IPS-18a (cell line): ENCODE data around the gene RNF111.
"Not testable (repeated sequence)": the region's sequence is repeated elsewhere in the genome, so short reads cannot be mapped to it uniquely, and the experiment has no call there.

ENCODE experiments used
- H3K27ac ChIP-seq: one replicate; pipeline ENCODE4 v1.5.1; 2013; ENCODE audit warnings: low read length
- H3K27me3 ChIP-seq: one replicate; pipeline ENCODE4 v1.6.1; 2013; ENCODE audit warnings: mild to moderate bottlenecking, low read length; ENCODE audit not compliant: control insufficient read depth, insufficient read depth
- H3K36me3 ChIP-seq: one replicate; pipeline ENCODE4 v1.6.1; 2013; ENCODE audit warnings: low read depth, low read length; ENCODE audit not compliant: control insufficient read depth
- H3K4me1 ChIP-seq: one replicate; pipeline ENCODE4 v1.6.1; 2013; ENCODE audit warnings: low read depth, low read length; ENCODE audit not compliant: control insufficient read depth
- H3K4me3 ChIP-seq: one replicate; pipeline ENCODE4 v1.5.1; 2013; ENCODE audit warnings: low read length
- H3K9ac ChIP-seq: one replicate; pipeline ENCODE4 v1.6.1; 2013; ENCODE audit warnings: mild to moderate bottlenecking, low read length, moderate library complexity
- H3K9me3 ChIP-seq: one replicate; pipeline ENCODE4 v1.6.1; 2013; ENCODE audit warnings: low read depth, low read length; ENCODE audit not compliant: control insufficient read depth

RNF111 gene

GRCh38 chr15:59143281-59143680 lies 155.8 kb downstream of the RNF111 start:
- no peaks in the 10 kb centered on the region for H3K9me3 ChIP-seq
- no peaks in the 10 kb centered on the region for H3K27me3 ChIP-seq
- H3K9ac ChIP-seq, result no peak overlapping the region
- H3K4me1 ChIP-seq, result peaks cover 8% of the 10 kb centered on the region
- no peak overlapping the region for H3K27ac ChIP-seq
- H3K4me3 ChIP-seq, result no peak overlapping the region
- peaks cover 12% of the 10 kb centered on the region for H3K36me3 ChIP-seq

- not testable (repeated sequence) for H3K9ac ChIP-seq, H3K27ac ChIP-seq, H3K4me3 ChIP-seq, H3K9me3 ChIP-seq, H3K27me3 ChIP-seq
- H3K4me1 ChIP-seq, result peaks cover 16% of the 10 kb centered on the region
- peaks cover 11% of the 10 kb centered on the region for H3K36me3 ChIP-seq
Measured at GRCh38 chr15:59144594-59144993, 157.1 kb downstream of the RNF111 start.
